MCF 10A (cell line): ENCODE data around the gene MANSC1. TPM values are rescaled to one million over a fixed set of nuclear protein-coding genes. Genes with fewer than 3 reads are reported as not detected.

Experiments
- BruUV-seq: library from RNA; stranded (reverse); fragments of 400-500 nt; replicated peaks from 2 replicates; lab custom pipeline; 2021; lab: Mats Ljungman, UMichigan
- CTCF ChIA-PET: fragments of 300-600 bp; sonication (Branson Sonifier 250); formaldehyde crosslinking; extraction: SDS; loops from one replicate; lab custom pipeline; 2021; ENCODE audit warnings: antibody characterized with exemption, inconsistent platforms; lab: Yijun Ruan, JAX
- POLR2A ChIA-PET: fragments of 300-600, 350-650 bp; sonication (Branson Sonifier 250); formaldehyde crosslinking; extraction: SDS; loops from one replicate; lab custom pipeline; 2020; ENCODE audit warnings: antibody characterized with exemption, inconsistent platforms; lab: Yijun Ruan, JAX
- DNase-seq: peaks from one replicate; pipeline ENCODE4 v3.0.0-alpha.2; 2018; ENCODE audit not compliant: unreplicated experiment
- H3K27ac Mint-ChIP-seq: one replicate; pipeline ENCODE4 v1.8.0; 2022; ENCODE audit warnings: mild to moderate bottlenecking, low read depth, mixed read lengths; ENCODE audit not compliant: unreplicated experiment
- H3K27me3 Mint-ChIP-seq: one replicate; pipeline ENCODE4 v1.8.0; 2022; ENCODE audit warnings: mixed read lengths; ENCODE audit not compliant: insufficient read depth, unreplicated experiment
- H3K36me3 Mint-ChIP-seq: one replicate; pipeline ENCODE4 v1.8.0; 2022; ENCODE audit warnings: mild to moderate bottlenecking, moderate library complexity, mixed read lengths; ENCODE audit not compliant: insufficient read depth, unreplicated experiment
- H3K4me1 Mint-ChIP-seq: one replicate; pipeline ENCODE4 v1.8.0; 2022; ENCODE audit warnings: mixed read lengths; ENCODE audit not compliant: insufficient read depth, unreplicated experiment
- H3K4me3 Mint-ChIP-seq: one replicate; pipeline ENCODE4 v1.8.0; 2022; ENCODE audit warnings: mild to moderate bottlenecking, moderate library complexity, mixed read lengths; ENCODE audit not compliant: unreplicated experiment
- H3K9me3 Mint-ChIP-seq: one replicate; pipeline ENCODE4 v1.8.0; 2022; ENCODE audit warnings: mixed read lengths; ENCODE audit not compliant: unreplicated experiment
- intact Hi-C: fragments of 100-400 bp; cut with micrococcal nuclease; formaldehyde crosslinking; loops from 2 replicates; pipeline ENCODE4 v1.14.1; 2022
- total RNA-seq: library from RNA; stranded (reverse); gene quantifications from 2 replicates; pipeline ENCODE4 v1.2.3, GENCODE V29; 2022
- TF ChIP-seq, protein P1 (sequence below): fragments of 200-600 bp; IDR thresholded peaks from one replicate; pipeline ENCODE4 v1.8.0; 2022; ENCODE audit warnings: antibody characterized with exemption, mild to moderate bottlenecking; ENCODE audit not compliant: unreplicated experiment

MANSC1 gene
- total RNA-seq, 1 experiment from 2014 or later: 10.1 TPM

DNA sequence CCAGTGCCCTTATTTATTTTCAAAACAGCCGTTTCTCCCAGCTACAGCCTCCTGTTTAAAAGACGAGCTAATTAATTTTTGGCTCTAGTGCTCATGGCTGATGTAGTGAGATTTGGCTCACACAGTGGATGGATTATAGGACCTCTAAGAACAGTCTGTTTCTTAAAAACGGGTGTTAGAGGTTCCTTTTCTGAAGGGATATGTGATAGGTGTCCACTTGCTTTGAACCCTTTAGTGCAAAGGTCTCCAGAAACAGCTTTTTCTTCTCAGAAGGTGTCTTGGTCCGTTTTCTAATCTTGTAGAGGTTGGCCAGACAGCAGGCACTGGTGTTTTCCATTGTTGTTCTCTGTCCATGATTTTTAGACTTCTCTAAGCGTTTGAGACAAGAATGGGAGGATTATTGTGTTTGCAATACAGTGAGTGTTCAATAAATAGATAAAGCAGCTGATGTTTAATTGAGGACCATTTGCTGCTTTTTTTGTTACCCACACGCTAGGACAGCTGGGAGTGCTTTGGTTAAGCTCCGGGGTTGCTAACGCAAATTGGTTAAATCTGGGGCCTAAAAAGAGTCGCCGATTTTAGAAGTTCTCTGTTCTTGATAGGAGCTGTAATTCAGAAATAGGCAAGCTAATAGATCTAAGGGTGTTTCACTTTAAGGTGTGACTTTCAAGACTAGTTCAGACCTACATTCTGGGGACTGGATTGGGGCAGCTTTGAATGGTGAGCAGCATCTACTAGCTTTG is 7.8 kb upstream of the MANSC1 start:
- Mint-ChIP-seq H3K9me3 (no peaks in the 10 kb centered on the region), H3K27ac (peak overlapping the region; percentile 94), H3K27me3 (no peaks in the 10 kb centered on the region), H3K4me1 (no peaks in the 10 kb centered on the region), H3K4me3 (peak overlapping the region; percentile 91), H3K36me3 (peaks cover 2% of the 10 kb centered on the region)
- ChIA-PET CTCF (interaction anchor here (0.5 to 3.2 kb wide), 28 partner anchors 9 to 521 kb away, joined by 3 to 22 read pairs (median 4); partner anchors contain the start of gene MANSC1), POLR2A (interaction anchor here (0.5 to 4.6 kb wide), 50 partner anchors 8 to 1089 kb away, joined by 3 to 163 read pairs (median 4); partner anchors contain the start of genes CDKN1B, CREBL2, DUSP16 and LRP6)
- intact Hi-C loops: no loop called here
- DNase-seq: no peak
- TF ChIP-seq, protein P1, sequence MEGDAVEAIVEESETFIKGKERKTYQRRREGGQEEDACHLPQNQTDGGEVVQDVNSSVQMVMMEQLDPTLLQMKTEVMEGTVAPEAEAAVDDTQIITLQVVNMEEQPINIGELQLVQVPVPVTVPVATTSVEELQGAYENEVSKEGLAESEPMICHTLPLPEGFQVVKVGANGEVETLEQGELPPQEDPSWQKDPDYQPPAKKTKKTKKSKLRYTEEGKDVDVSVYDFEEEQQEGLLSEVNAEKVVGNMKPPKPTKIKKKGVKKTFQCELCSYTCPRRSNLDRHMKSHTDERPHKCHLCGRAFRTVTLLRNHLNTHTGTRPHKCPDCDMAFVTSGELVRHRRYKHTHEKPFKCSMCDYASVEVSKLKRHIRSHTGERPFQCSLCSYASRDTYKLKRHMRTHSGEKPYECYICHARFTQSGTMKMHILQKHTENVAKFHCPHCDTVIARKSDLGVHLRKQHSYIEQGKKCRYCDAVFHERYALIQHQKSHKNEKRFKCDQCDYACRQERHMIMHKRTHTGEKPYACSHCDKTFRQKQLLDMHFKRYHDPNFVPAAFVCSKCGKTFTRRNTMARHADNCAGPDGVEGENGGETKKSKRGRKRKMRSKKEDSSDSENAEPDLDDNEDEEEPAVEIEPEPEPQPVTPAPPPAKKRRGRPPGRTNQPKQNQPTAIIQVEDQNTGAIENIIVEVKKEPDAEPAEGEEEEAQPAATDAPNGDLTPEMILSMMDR: no peak
- BruUV-seq: TSS peak; percentile 53

DNA sequence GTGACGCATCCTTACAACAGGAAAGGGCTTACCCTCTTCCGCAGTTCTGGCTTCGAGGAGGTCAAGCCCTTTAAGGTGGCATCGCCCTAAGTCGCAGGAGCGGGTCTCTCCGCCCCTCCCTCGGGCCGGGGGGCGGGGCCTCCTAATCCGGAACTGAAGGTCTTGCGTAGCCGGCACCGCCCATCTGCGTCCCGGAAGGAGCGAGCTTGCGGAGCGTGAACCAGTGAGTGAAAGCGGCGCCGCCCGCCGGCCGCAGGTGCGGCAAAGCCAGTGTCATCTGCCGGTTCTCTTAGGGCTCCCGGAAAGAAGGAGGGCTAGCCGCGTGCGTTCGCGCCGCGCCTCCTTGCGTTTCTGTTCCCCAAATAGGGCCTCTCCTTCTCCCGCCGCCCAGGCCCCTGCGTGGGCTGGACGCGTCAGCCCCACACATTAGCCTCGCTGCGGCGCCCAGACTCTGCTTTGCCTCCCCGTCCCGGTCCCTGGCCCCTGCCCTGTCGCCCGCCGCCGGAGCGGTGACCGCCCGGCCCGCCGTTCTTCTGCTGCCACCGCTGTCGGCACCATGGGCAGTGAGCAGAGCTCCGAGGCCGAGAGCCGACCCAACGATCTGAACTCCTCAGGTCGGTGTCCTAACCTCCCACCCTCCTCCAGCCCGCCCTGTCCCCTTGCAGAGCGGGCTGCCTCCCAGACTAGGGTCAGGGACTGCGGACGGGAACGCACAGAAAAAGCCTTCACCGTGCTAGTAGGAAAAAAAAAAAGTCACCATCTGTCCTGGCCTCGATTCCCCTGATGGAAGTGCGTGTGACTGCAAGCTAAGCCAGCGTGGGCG is 7.1 kb upstream of the MANSC1 start, which contains the start of gene BORCS5:
TSS of gene BORCS5 (plus strand) at position 183 of the 823 bp plus-strand sequence. CDS start at position 557, 374 bp downstream.
- ChIA-PET POLR2A (interaction anchor here (0.5 to 4.6 kb wide), 52 partner anchors 8 to 1088 kb away, joined by 3 to 163 read pairs (median 4); partner anchors contain the start of genes CDKN1B, CREBL2, DUSP16 and LRP6), CTCF (interaction anchor here (0.6 to 3.2 kb wide), 28 partner anchors 11 to 1417 kb away, joined by 3 to 22 read pairs (median 4); no protein-coding TSS in a partner anchor)
- H3K9me3 Mint-ChIP-seq: no peaks in the 10 kb centered on the region
- DNase-seq: peak; percentile 98
- H3K27ac Mint-ChIP-seq: peak within 1 kb of the TSS; percentile 94
- H3K27me3 Mint-ChIP-seq: no peaks in the 10 kb centered on the region
- intact Hi-C loops: no loop called here
- TF ChIP-seq, protein P1: no peak
- BruUV-seq: no TSS peak
- no peaks in the 10 kb centered on the region for H3K4me1 Mint-ChIP-seq
- H3K4me3 Mint-ChIP-seq: peak within 1 kb of the TSS; percentile 91
- H3K36me3 Mint-ChIP-seq: no peaks in the 10 kb centered on the region

DNA sequence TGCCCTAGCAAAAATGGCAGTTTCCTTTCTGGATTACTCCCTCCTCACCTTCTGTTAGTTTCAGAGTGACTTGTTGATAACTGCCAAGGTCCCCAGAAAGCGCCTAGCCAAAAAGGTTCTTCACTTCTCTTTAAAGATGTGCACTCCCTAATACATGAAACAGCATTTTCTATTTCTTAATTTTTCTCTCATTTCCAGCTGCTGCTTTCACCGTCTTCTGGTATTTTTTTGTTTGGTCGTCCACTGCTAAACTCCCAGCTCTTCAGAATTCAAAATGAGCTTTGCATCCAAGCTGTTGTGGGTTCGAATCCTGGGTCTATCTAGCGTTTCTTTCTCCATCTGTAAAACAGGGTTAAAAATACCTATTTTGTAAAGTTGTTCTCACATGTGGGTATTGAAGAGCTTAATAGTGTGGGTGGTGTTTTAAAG is 6.4 kb upstream of the MANSC1 start:
- Mint-ChIP-seq H3K36me3 (no peaks in the 10 kb centered on the region), H3K4me1 (no peaks in the 10 kb centered on the region), H3K27ac (peak overlapping the region; percentile 94), H3K4me3 (peak overlapping the region; percentile 91), H3K9me3 (no peaks in the 10 kb centered on the region), H3K27me3 (no peaks in the 10 kb centered on the region)
- CTCF ChIA-PET: interaction anchor here (0.6 to 3.2 kb wide), 12 partner anchors 12 to 1416 kb away, joined by 3 to 22 read pairs (median 4); no protein-coding TSS in a partner anchor
- no peak for DNase-seq
- TF ChIP-seq, protein P1: no peak
- POLR2A ChIA-PET: interaction anchor here (0.6 to 4.6 kb wide), 28 partner anchors 10 to 782 kb away, joined by 3 to 163 read pairs (median 4); partner anchors contain the start of genes CDKN1B, CREBL2, DUSP16 and LRP6
- BruUV-seq: TSS peak; percentile 94
- intact Hi-C loops: no loop called here
